HG02759 (cell line): Measurements from ENCODE around the gene PCID2.
"Not testable (repeated sequence)": the region's sequence is repeated elsewhere in the genome, so short reads cannot be mapped to it uniquely, and the experiment has no call there.

Experiments
- ATAC-seq: cut with Tn5 transposase; IDR thresholded peaks from one replicate; pipeline ENCODE4 v1.9.1; 2021; ENCODE audit warnings: mild to moderate bottlenecking, moderate library complexity; ENCODE audit not compliant: unreplicated experiment

The PCID2 gene

GRCh38 chr13:113167155-113167554 lies 41.3 kb downstream of the PCID2 start:
- ATAC-seq = no peak

- ATAC-seq = no peak
Measured at GRCh38 chr13:113166681-113167080, 41.8 kb downstream of the PCID2 start.

- ATAC-seq = no peak
Measured at GRCh38 chr13:113166266-113166665, 42.2 kb downstream of the PCID2 start.

- ATAC-seq = no peak
Measured at GRCh38 chr13:113164492-113164891, 44.0 kb downstream of the PCID2 start.

GRCh38 chr13:113162783-113163685 lies 45.4 kb downstream of the PCID2 start:
- ATAC-seq = no peak

- ATAC-seq = not testable (repeated sequence)
Measured at GRCh38 chr13:113161975-113162374, 46.5 kb downstream of the PCID2 start.

GRCh38 chr13:113161433-113161832 lies 47.0 kb downstream of the PCID2 start:
- no peak for ATAC-seq

- no peak for ATAC-seq
Measured at GRCh38 chr13:113160983-113161382, 47.5 kb downstream of the PCID2 start.

GRCh38 chr13:113159701-113160100 lies 48.8 kb downstream of the PCID2 start:
- ATAC-seq = no peak

- no peak for ATAC-seq
Measured at GRCh38 chr13:113158946-113159345, 49.5 kb downstream of the PCID2 start.

- no peak for ATAC-seq
Measured at GRCh38 chr13:113157929-113158747, 50.3 kb downstream of the PCID2 start, which contains the start of gene PROZ. PROZ (plus strand) TSS chr13:113158648; CDS start chr13:113158661, 13 bp downstream.

GRCh38 chr13:113157206-113157928 lies 51.1 kb downstream of the PCID2 start:
- ATAC-seq = no peak

- ATAC-seq = no peak
Measured at GRCh38 chr13:113155982-113156655, 52.4 kb downstream of the PCID2 start.

GRCh38 chr13:113155201-113155600 lies 53.3 kb downstream of the PCID2 start:
- ATAC-seq = no peak

GRCh38 chr13:113153810-113154748 lies 54.4 kb downstream of the PCID2 start:
- peak; percentile 76 for ATAC-seq

GRCh38 chr13:113152984-113153809 lies 55.3 kb downstream of the PCID2 start:
- peak; percentile 25 for ATAC-seq

- ATAC-seq = peak; percentile 3
Measured at GRCh38 chr13:113152691-113152983, 55.8 kb downstream of the PCID2 start.

GRCh38 chr13:113151745-113152690 lies 56.5 kb downstream of the PCID2 start:
- no peak for ATAC-seq
